GM23248 (cell line): ENCODE data around the gene PPP1R3E. TPM values are rescaled to one million over a fixed set of nuclear protein-coding genes. Genes with fewer than 3 reads are reported as not detected.

Source experiments
- DNase-seq: peaks from one replicate; pipeline ENCODE4 v3.0.0-alpha.2; 2015
- H2AFZ ChIP-seq: fragments of 200-600 bp; sonication (generic); 2 replicates; pipeline ENCODE4 v1.6.1; 2016; ENCODE audit warnings: antibody characterized with exemption
- H3F3A ChIP-seq: fragments of 200-600 bp; sonication (generic); 2 replicates; pipeline ENCODE4 v1.6.1; 2016; ENCODE audit warnings: mild to moderate bottlenecking, antibody characterized with exemption, mixed run types; ENCODE audit not compliant: insufficient read depth
- H3K27ac ChIP-seq: fragments of 200-600 bp; sonication (generic); 2 replicates; pipeline ENCODE4 v1.5.1; 2016; ENCODE audit warnings: mild to moderate bottlenecking
- H3K27me3 ChIP-seq: fragments of 200-600 bp; sonication (generic); replicated peaks from 2 replicates; pipeline ENCODE4 v1.6.1; 2016; ENCODE audit warnings: mild to moderate bottlenecking; ENCODE audit not compliant: insufficient read depth
- H3K36me3 ChIP-seq: fragments of 200-600 bp; sonication (generic); 2 replicates; pipeline ENCODE4 v1.6.1; 2016; ENCODE audit warnings: low read depth, mild to moderate bottlenecking
- H3K4me1 ChIP-seq: fragments of 200-600 bp; sonication (generic); 2 replicates; pipeline ENCODE4 v1.6.1; 2016; ENCODE audit warnings: mild to moderate bottlenecking; ENCODE audit not compliant: insufficient read depth
- H3K4me2 ChIP-seq: fragments of 200-600 bp; sonication (generic); one replicate; pipeline ENCODE4 v1.6.1; 2016; ENCODE audit warnings: mild to moderate bottlenecking; ENCODE audit not compliant: unreplicated experiment
- H3K4me3 ChIP-seq: fragments of 200-600 bp; sonication (generic); 2 replicates; pipeline ENCODE4 v1.5.1; 2016; ENCODE audit warnings: mild to moderate bottlenecking
- H3K79me2 ChIP-seq: fragments of 200-600 bp; sonication (generic); 2 replicates; pipeline ENCODE4 v1.6.1; 2016; ENCODE audit warnings: mild to moderate bottlenecking; ENCODE audit not compliant: insufficient read depth
- H3K9ac ChIP-seq: fragments of 200-600 bp; sonication (generic); 2 replicates; pipeline ENCODE4 v1.6.1; 2016; ENCODE audit warnings: mild to moderate bottlenecking
- H3K9me2 ChIP-seq: fragments of 200-600 bp; sonication (generic); 2 replicates; pipeline ENCODE4 v1.6.1; 2016; ENCODE audit warnings: mixed run types, mild to moderate bottlenecking, moderate library complexity; ENCODE audit not compliant: insufficient read depth
- H3K9me3 ChIP-seq: fragments of 200-600 bp; sonication (generic); one replicate; pipeline ENCODE4 v1.6.1; 2017; ENCODE audit warnings: low read depth
- H4K20me1 ChIP-seq: fragments of 200-600 bp; sonication (generic); 2 replicates; pipeline ENCODE4 v1.6.0; 2016; ENCODE audit not compliant: insufficient read depth
- EZH2 ChIP-seq: fragments of 200-600 bp; sonication (generic); IDR thresholded peaks from 2 replicates; pipeline ENCODE4 v1.6.1; 2018; ENCODE audit warnings: antibody characterized with exemption, mild to moderate bottlenecking; ENCODE audit not compliant: insufficient read depth, poor library complexity, severe bottlenecking
- EZH2phosphoT487 ChIP-seq: fragments of 200-600 bp; sonication (generic); IDR thresholded peaks from 2 replicates; pipeline ENCODE4 v1.6.1; 2018; ENCODE audit warnings: antibody characterized with exemption, moderate library complexity, mild to moderate bottlenecking, low read depth; ENCODE audit not compliant: insufficient read depth
- WGBS, 2 experiments: methylation state at CpG; one replicate each; pipeline ENCODE4 v1.1.6; 2015 to 2017; ENCODE audit warnings: low lambda C conversion rate in 2 of 2, low coverage in 1 of 2; ENCODE audit errors: missing lambda C conversion rate in 2 of 2; 5-methylcytosine and 5-hydroxymethylcytosine counted together
- in situ Hi-C: fragments of 300-500 bp; cut with MboI; formaldehyde crosslinking; loops from 2 replicates; pipeline ENCODE4 v1.15.0; 2020
- polyA plus RNA-seq: library from polyadenylated mRNA; unstranded; fragments of >200 nt; fragmentation: Nextera tagmentation; extraction: Ambion mirVana; gene quantifications from 2 replicates; pipeline ENCODE4 v1.2.1, GENCODE V29; 2016
- total RNA-seq: library from RNA; depleted of rRNA; stranded (reverse); fragments of >200 nt; shearing (Covaris generic); gene quantifications from 2 replicates; pipeline ENCODE4 v1.2.3, GENCODE V29; 2014

Gene PPP1R3E
- total and polyA plus RNA-seq, 2 experiments from 2014 or later, result 1.4 to 4.1 TPM

DNA sequence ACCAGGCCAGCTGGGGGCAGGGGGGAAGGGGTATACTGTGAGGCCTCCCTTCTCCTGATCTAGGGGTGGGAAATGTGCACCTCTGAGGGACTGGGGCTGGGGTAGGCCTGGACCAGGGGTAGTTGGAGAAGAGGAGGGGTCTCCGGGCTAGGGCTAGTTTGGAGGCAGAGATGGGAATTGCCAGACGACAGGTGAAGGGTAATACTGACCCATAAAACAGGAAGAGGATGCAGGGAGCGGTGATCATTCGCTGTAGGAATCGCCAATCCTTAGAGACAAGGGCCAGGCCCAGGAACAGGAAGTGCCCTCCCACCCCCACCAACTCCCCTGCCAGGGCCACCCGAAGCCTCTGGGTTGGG is 45.6 kb upstream of the PPP1R3E start:
- Histone ChIP-seq H3K4me2 (no peak overlapping the region), H3K9me3 (no peaks in the 10 kb centered on the region), H2AFZ (no peak overlapping the region), H4K20me1 (no peaks in the 10 kb centered on the region), H3F3A (no peaks in the 10 kb centered on the region), H3K4me1 (no peaks in the 10 kb centered on the region), H3K27me3 (no peaks in the 10 kb centered on the region), H3K4me3 (no peak overlapping the region), H3K9ac (no peak overlapping the region), H3K27ac (no peak overlapping the region), H3K36me3 (no peaks in the 10 kb centered on the region), H3K79me2 (no peaks in the 10 kb centered on the region), H3K9me2 (no peaks in the 10 kb centered on the region)
- no peak for DNase-seq
- WGBS, 2 experiments, result 80 to 90% methylated on average over 3 to 6 of the region's 6 CpGs
- TF ChIP-seq EZH2, result no peak
- TF ChIP-seq EZH2phosphoT487, result no peak
- in situ Hi-C loops, result no loop called here

DNA sequence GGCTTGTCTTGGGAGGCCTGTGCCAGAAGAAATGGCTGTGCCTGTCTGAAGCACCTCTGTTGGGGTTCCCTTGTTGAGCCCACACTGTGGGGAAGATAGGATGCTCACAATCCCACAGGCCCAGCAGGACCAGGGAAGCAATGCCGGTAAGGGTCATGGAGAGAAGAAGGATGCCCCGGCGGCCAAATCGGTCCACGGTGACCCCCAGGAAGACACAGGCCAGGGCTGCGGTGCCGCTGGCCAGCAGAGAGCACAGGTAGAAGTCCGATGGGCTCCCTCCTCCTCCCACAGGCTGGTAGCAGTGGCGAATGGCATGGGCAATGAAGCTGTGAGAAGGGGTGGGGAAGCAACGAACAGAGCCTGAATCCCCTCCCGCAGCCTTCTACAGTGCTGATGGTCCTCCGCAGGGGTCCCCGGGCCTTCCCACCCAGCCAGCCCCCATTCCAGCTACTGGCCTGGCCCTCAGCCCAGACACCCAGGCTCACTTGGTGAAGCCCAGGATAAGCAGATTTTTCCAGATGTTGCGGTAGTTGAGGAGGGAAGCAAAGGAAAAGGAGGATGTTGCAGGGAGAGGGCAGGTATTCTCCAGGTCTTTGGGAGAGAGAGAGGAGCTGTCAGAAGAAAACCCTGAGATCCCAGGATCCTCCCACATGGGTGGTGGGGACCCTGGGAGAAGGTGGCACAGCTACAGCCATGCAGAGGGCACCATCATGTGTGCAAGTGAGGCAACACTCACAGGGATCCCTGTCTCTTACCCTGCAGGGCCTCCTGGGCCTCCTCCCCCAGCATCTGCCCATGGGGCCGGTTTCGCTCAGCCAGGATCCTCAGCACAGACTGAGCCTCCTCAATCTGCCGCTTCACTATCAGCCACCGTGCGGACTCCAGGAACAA is 45.0 kb upstream of the PPP1R3E start:
- in situ Hi-C loops, result no loop called here

DNA sequence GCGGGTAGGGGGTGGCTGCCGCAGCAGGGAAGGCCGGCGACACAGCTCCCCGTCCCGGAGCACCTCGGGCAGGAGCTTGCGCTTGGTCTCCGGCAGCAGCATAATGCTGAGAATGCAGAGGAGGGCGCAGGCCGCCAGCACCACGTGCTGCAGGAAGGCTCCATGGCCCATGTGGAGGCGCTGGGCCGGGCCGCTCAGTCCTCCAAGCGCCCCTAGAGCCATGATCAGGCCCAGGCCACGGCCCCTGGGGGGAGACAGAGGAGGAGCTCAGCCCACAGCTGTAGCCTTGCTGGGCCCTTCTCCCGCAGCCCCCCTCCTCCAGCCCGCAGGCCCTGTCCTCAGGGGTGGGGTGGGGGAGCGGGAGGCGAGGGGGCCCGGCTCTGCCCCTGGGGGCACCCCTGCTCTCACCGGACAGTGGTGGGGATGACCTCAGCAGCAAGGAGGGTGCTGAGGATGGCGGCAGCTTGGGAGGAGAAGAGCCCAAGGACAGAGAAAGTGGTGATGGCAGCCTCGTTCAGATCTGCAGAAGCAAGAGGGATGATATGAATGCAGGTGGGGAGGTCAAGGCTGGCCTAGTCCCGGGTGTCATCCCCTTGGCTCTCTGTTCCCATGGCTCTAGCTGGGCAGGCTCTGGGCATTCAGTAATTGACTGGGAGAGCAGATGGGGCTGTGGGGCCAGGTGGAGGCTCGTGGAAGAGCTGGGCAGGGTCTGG is 44.2 kb upstream of the PPP1R3E start:
- Histone ChIP-seq H3K27me3 (no peaks in the 10 kb centered on the region), H3K4me2 (no peak overlapping the region), H3K9me3 (no peaks in the 10 kb centered on the region), H3F3A (no peaks in the 10 kb centered on the region), H3K4me1 (no peaks in the 10 kb centered on the region), H3K27ac (no peak overlapping the region), H3K9me2 (no peaks in the 10 kb centered on the region), H2AFZ (no peak overlapping the region), H3K9ac (no peak overlapping the region), H3K4me3 (no peak overlapping the region), H4K20me1 (no peaks in the 10 kb centered on the region), H3K36me3 (no peaks in the 10 kb centered on the region), H3K79me2 (no peaks in the 10 kb centered on the region)
- TF ChIP-seq EZH2 (no peak), EZH2phosphoT487 (no peak)
- in situ Hi-C loops, result no loop called here
- no peak for DNase-seq
- 82 to 88% methylated on average over 15 to 27 of the region's 27 CpGs for WGBS, 2 experiments

More for the DNA sequence above, 45.0 kb upstream of the PPP1R3E start:
- Histone ChIP-seq H3K4me2 (no peak overlapping the region), H3K4me1 (no peaks in the 10 kb centered on the region), H3K27ac (no peak overlapping the region), H3K9me2 (no peaks in the 10 kb centered on the region), H3K9ac (no peak overlapping the region), H3K27me3 (no peaks in the 10 kb centered on the region), H4K20me1 (no peaks in the 10 kb centered on the region), H3F3A (no peaks in the 10 kb centered on the region), H2AFZ (no peak overlapping the region), H3K36me3 (no peaks in the 10 kb centered on the region), H3K79me2 (no peaks in the 10 kb centered on the region), H3K4me3 (no peak overlapping the region), H3K9me3 (no peaks in the 10 kb centered on the region)
- DNase-seq, result no peak
- TF ChIP-seq EZH2phosphoT487 (no peak), EZH2 (no peak)
- 93 to 96% methylated on average over 19 of the region's 19 CpGs for WGBS, 2 experiments

DNA sequence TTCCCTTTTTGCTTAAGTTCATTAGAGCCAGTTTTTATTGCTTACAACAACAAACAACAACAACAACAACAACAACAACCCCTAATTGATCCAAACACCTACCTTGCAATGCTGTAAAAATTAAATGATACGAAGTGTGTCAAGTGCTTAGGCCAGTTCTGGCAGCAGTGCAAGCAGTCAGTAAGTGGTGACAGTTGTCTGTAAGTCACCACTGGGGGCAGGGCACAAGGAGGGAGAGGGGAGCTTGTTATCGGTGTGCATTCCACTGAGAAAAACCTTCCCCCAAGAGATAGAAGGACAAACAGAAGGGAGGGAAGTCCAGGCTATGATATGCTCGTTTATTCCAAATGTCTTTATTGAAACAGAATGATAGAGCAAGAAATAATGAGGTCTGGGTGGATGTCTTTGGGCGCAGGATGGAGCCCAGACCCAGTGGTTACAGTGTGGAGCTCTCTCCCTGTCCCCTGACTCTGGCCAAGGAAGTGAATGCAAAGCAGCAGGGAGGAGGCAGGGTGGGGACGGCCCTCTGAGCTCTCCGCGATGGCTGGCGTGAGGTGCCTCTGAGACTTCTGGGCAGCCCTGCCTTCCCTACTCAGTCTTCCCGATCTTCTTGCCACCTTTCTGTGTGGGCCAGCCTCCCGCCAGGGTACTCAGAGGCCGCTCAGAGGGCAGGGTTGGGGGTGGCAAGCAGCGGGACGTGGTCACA is 43.5 kb upstream of the PPP1R3E start:
- Histone ChIP-seq H3K27me3 (no peaks in the 10 kb centered on the region), H3K9me2 (no peaks in the 10 kb centered on the region), H2AFZ (no peak overlapping the region), H3K4me1 (no peaks in the 10 kb centered on the region), H3K4me3 (no peak overlapping the region), H3F3A (no peaks in the 10 kb centered on the region), H3K4me2 (no peak overlapping the region), H3K9ac (no peak overlapping the region), H3K36me3 (no peaks in the 10 kb centered on the region), H3K27ac (no peak overlapping the region), H3K79me2 (no peaks in the 10 kb centered on the region), H4K20me1 (no peaks in the 10 kb centered on the region), H3K9me3 (no peaks in the 10 kb centered on the region)
- in situ Hi-C loops, result no loop called here
- WGBS, 2 experiments, result 70 to 76% methylated on average over 13 of the region's 13 CpGs
- TF ChIP-seq EZH2phosphoT487 (no peak), EZH2 (no peak)
- DNase-seq, result no peak
